Peyer's patch (tissue), 4 donors: ENCODE measurements around the gene CNTNAP2.

Source experiments
- CTCF ChIP-seq, 6 experiments: fragments of 450-650 bp in 4 of 6; fragments of 200-600 bp in 2 of 6; sonication (generic) in 1 of 6; IDR thresholded peaks; one replicate each; pipeline ENCODE4 v1.5.1; 2017 to 2019; ENCODE audit warnings: antibody characterized with exemption in 6 of 6, mild to moderate bottlenecking in 3 of 6, moderate library complexity in 1 of 6
- POLR2A ChIP-seq, 2 donors: fragments of 450-650 bp; IDR thresholded peaks; one replicate each; pipeline ENCODE4 v1.5.1; 2017; ENCODE audit warnings: antibody characterized with exemption in 2 of 2, mild to moderate bottlenecking in 2 of 2, moderate library complexity in 2 of 2

- TF ChIP-seq CTCF (IDR thresholded peaks at IDR 0.05), result no peak
- no peak for TF ChIP-seq POLR2A (IDR thresholded peaks at IDR 0.05)
Observed at GRCh38 chr7:148466120-148466519, 2349.5 kb downstream of the CNTNAP2 start.
